Heart left ventricle (tissue), 13 donors: ENCODE measurements around the gene ICOSLG.
"Not testable (repeated sequence)": the region's sequence is repeated elsewhere in the genome, so short reads cannot be mapped to it uniquely, and the experiment has no call there.

ENCODE experiments used
- POLR2A ChIP-seq, 2 donors: fragments of 450-650 bp; IDR thresholded peaks; one replicate each; pipeline ENCODE4 v1.6.1; 2017; ENCODE audit warnings: antibody characterized with exemption in 2 of 2, mild to moderate bottlenecking in 2 of 2, moderate library complexity in 2 of 2
- TF ChIP-seq, protein P1 (sequence below), 12 donors: fragments of 200-600 bp; sonication (generic) in 4 of 12; IDR thresholded peaks; one replicate each; pipeline versions ENCODE4 v1.5.0 to v1.8.0; 2018 to 2022; ENCODE audit warnings: antibody characterized with exemption in 12 of 12, mild to moderate bottlenecking in 5 of 12
- donor health status: ischemic (EF 13 %, LVEDD 7.1; RV severe dilation, severe dysfunction).
- donor health status: DM: no; HTN: yes; CAD: no.
- donor health status: DM: no; HTN: no; CAD: no.
- donor health status: ischemic (EF 25% LVEDD 6.9; RV normal size, moderate dysfunction).
- donor health status: ischemic (EF 25% LVEDD 5.7; RV mildly dilated, moderate dysfunction).
- donor health status: ischemic (EF 35%, LVEDD 5.7; RV mildly dilated, moderate dysfunction).
- donor health status: nonischemic (EF 11% LVEDD 7.7; RV severe dilation, severe dysfunction).
- donor health status: DM: yes; HTN: yes; CAD: no.
- donor health status: PGD.
- donor health status: ischemic (EF 29% LVEDD 5.4; RV normal size, mild dysfunction).
- donor health status: nonischemic (EF 23%, LVEDD 6.1; RV moderate dilation, normal function).

GRCh38 chr21:44240353-44240752 is 390 bp downstream of the ICOSLG start:
- TF ChIP-seq, protein P1, sequence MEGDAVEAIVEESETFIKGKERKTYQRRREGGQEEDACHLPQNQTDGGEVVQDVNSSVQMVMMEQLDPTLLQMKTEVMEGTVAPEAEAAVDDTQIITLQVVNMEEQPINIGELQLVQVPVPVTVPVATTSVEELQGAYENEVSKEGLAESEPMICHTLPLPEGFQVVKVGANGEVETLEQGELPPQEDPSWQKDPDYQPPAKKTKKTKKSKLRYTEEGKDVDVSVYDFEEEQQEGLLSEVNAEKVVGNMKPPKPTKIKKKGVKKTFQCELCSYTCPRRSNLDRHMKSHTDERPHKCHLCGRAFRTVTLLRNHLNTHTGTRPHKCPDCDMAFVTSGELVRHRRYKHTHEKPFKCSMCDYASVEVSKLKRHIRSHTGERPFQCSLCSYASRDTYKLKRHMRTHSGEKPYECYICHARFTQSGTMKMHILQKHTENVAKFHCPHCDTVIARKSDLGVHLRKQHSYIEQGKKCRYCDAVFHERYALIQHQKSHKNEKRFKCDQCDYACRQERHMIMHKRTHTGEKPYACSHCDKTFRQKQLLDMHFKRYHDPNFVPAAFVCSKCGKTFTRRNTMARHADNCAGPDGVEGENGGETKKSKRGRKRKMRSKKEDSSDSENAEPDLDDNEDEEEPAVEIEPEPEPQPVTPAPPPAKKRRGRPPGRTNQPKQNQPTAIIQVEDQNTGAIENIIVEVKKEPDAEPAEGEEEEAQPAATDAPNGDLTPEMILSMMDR (IDR thresholded peaks at IDR 0.05) = not testable (repeated sequence)
- not testable (repeated sequence) for TF ChIP-seq POLR2A (IDR thresholded peaks at IDR 0.05)
